Heart left ventricle (tissue), 16 donors: ENCODE measurements around the gene TMEM119. TPM values are rescaled to one million over a fixed set of nuclear protein-coding genes. Genes with fewer than 3 reads are reported as not detected.

Experiments
- ATAC-seq, 4 donors: fragments of 200-7000 bp; cut with Tn5 transposase; one replicate each; pipeline ENCODE4 v1.9.1; 2020 to 2022; ENCODE audit warnings: moderate library complexity in 4 of 4, mild to moderate bottlenecking in 3 of 4, moderate number of reproducible peaks in 1 of 4
- DNase-seq, 5 donors: peaks; one replicate each; pipeline ENCODE4 v3.0.0-alpha.2; 2020
- H3K27ac ChIP-seq, 12 donors: fragments of 200-600 bp; sonication (generic) in 4 of 12; one replicate each; pipeline versions ENCODE4 v1.5.0 to v1.8.0; 2016 to 2022; ENCODE audit warnings: mild to moderate bottlenecking in 2 of 12
- H3K27me3 ChIP-seq, 9 donors: fragments of 200-600 bp; sonication (generic) in 2 of 9; one replicate each; pipeline versions ENCODE4 v1.5.1 to v1.8.0; 2016 to 2022; ENCODE audit warnings: mild to moderate bottlenecking in 3 of 9
- H3K36me3 ChIP-seq, 9 donors: fragments of 200-600 bp; sonication (generic) in 2 of 9; one replicate each; pipeline versions ENCODE4 v1.5.0 to v1.8.0; 2018 to 2022; ENCODE audit warnings: mild to moderate bottlenecking in 2 of 9
- H3K4me1 ChIP-seq, 12 donors: fragments of 200-600 bp; sonication (generic) in 4 of 12; one replicate each; pipeline versions ENCODE4 v1.5.0 to v1.8.0; 2016 to 2022; ENCODE audit warnings: mild to moderate bottlenecking in 3 of 12
- H3K4me3 ChIP-seq, 12 donors: fragments of 200-600 bp; sonication (generic) in 4 of 12; one replicate each; pipeline versions ENCODE4 v1.5.0 to v1.8.0; 2017 to 2022; ENCODE audit warnings: mild to moderate bottlenecking in 9 of 12, moderate library complexity in 4 of 12
- H3K9me3 ChIP-seq, 12 donors: fragments of 200-600 bp; sonication (generic) in 4 of 12; one replicate each; pipeline versions ENCODE4 v1.5.0 to v1.8.0; 2016 to 2022; ENCODE audit warnings: mild to moderate bottlenecking in 1 of 12
- POLR2A ChIP-seq, 2 donors: fragments of 450-650 bp; IDR thresholded peaks; one replicate each; pipeline ENCODE4 v1.6.1; 2017; ENCODE audit warnings: antibody characterized with exemption in 2 of 2, mild to moderate bottlenecking in 2 of 2, moderate library complexity in 2 of 2
- WGBS, 4 donors: extraction: QIAGEN DNeasy Blood & Tissue Kit in 2 of 4; methylation state at CpG; one replicate each; pipeline versions ENCODE4 v1.1.5 to v1.1.7; 2013 to 2018; 5-methylcytosine and 5-hydroxymethylcytosine counted together
- intact Hi-C, 10 donors: fragments of 100-400 bp; cut with DNase I; formaldehyde crosslinking; loops; one replicate each; pipeline versions ENCODE4 v1.11.1 to v1.14.2; 2022
- polyA plus RNA-seq, 2 donors: library from polyadenylated mRNA; stranded (reverse); fragments of 200-250 nt; gene quantifications; one replicate each; pipeline ENCODE4 v1.2.3, GENCODE V29; 2013
- total RNA-seq, 9 donors: library from RNA; depleted of rRNA in 2 of 9; stranded (reverse); fragments of >200 nt in 2 of 9; fragmentation: NEBNext Ultra II Directional in 3 of 9; extraction: Animal tissue kit (Norgen Biotek cat#: 25700) in 3 of 9; gene quantifications; one replicate each; pipeline versions ENCODE4 v1.1.0 to v1.2.4, GENCODE V29; 2016 to 2023
- TF ChIP-seq, protein P1 (sequence below), 12 donors: fragments of 200-600 bp; sonication (generic) in 4 of 12; IDR thresholded peaks; one replicate each; pipeline versions ENCODE4 v1.5.0 to v1.8.0; 2018 to 2022; ENCODE audit warnings: antibody characterized with exemption in 12 of 12, mild to moderate bottlenecking in 5 of 12
- donor health status: ischemic (EF 13 %, LVEDD 7.1; RV severe dilation, severe dysfunction).
- donor health status: healthy with polysubstance abuse.
- donor health status: DM: no; HTN: yes; CAD: no.
- donor health status: DM: no; HTN: no; CAD: no.
- donor health status: ischemic (EF 25% LVEDD 6.9; RV normal size, moderate dysfunction).
- donor health status: ischemic (EF 25% LVEDD 5.7; RV mildly dilated, moderate dysfunction).
- donor health status: healthy.
- donor health status: DM: yes; HTN: yes; CAD: no.
- donor health status: ischemic (EF 35%, LVEDD 5.7; RV mildly dilated, moderate dysfunction).
- donor health status: nonischemic (EF 11% LVEDD 7.7; RV severe dilation, severe dysfunction).
- donor health status: DM: yes; HTN: yes; CAD: no.
- donor health status: PGD.
- donor health status: ischemic (EF 29% LVEDD 5.4; RV normal size, mild dysfunction).
- donor health status: nonischemic (EF 23%, LVEDD 6.1; RV moderate dilation, normal function).

The TMEM119 gene
- total and polyA plus RNA-seq, 11 donors, result 0.19 to 11.0 (median 2.2) TPM

DNA sequence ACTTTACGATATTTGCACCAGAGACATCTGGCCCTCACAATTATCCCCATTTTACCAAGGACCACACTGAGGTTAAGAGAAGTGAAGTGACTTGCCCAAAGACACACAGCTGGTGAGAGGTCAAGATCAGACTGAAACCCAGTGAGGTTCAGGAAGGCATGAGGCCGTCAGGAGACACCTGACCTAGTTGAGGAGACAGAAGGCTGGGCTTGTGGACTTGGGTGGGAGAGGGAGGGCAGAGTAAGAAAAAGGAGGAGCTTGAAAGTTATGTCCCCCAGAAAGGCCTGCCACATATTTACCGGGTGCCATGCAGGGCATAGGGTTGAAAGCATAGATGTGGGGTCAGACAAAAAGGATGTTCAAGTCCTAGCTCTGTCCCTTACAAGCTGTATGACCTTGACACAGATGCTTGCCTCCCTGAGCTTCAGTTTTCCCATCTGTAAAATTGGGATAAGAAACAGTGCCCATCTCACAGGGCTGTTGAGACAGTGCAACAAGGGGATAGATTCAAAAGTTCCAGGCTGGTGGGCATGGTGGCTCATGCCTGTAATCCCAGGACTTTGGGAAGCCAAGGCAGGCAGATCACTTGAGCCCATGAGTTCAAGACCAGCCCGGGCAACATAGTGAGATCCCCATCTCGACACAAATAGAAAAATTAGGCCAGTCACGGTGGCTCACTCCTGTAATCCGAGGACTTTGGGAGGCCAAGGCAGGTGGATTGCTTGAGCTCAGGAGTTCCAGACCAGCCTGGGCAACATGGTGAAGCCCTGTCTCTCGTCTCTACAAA is 29.4 kb upstream of the TMEM119 start:
- H3K9me3 ChIP-seq, result no peaks in the 10 kb centered on the region
- H3K36me3 ChIP-seq, result peaks cover 0 to 24% (median 0%) of the 10 kb centered on the region in 9 donors
- no peak for DNase-seq
- H3K4me3 ChIP-seq, result no peak overlapping the region
- TF ChIP-seq POLR2A (IDR thresholded peaks at IDR 0.05), result no peak
- TF ChIP-seq, protein P1, sequence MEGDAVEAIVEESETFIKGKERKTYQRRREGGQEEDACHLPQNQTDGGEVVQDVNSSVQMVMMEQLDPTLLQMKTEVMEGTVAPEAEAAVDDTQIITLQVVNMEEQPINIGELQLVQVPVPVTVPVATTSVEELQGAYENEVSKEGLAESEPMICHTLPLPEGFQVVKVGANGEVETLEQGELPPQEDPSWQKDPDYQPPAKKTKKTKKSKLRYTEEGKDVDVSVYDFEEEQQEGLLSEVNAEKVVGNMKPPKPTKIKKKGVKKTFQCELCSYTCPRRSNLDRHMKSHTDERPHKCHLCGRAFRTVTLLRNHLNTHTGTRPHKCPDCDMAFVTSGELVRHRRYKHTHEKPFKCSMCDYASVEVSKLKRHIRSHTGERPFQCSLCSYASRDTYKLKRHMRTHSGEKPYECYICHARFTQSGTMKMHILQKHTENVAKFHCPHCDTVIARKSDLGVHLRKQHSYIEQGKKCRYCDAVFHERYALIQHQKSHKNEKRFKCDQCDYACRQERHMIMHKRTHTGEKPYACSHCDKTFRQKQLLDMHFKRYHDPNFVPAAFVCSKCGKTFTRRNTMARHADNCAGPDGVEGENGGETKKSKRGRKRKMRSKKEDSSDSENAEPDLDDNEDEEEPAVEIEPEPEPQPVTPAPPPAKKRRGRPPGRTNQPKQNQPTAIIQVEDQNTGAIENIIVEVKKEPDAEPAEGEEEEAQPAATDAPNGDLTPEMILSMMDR (IDR thresholded peaks at IDR 0.05), result no peak
- no peaks in the 10 kb centered on the region for H3K27me3 ChIP-seq
- H3K4me1 ChIP-seq, result peaks cover 0 to 76% (median 8%) of the 10 kb centered on the region in 12 donors
- WGBS, 4 donors, result 89 to 94% (median 92%) methylated on average over 8 of the region's 8 CpGs
- intact Hi-C loops, result no loop called here
- no peak for ATAC-seq
- H3K27ac ChIP-seq, result peak overlapping the region in 1 of 12 donors; percentile 95

DNA sequence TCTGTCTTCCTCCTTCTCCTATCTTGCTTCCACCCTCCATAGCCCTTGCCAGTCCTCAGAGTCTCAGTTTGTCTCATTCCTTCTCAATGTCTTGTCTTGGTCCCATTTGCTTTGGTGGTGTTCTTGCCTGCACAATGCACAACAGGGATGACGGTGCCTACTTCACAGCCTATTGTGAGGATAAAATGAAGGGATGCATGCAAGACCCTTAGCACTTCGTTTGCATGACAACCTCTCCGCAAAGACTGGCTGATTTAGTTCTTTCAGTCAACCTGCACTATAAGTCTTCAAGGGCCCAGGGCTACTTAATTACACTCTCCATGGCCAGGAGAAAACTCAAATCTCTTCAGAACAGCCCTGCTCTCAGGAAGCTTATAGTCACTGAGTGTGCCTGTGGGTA is 27.3 kb upstream of the TMEM119 start:
- TF ChIP-seq, protein P1 (IDR thresholded peaks at IDR 0.05), result no peak
- TF ChIP-seq POLR2A (IDR thresholded peaks at IDR 0.05), result no peak
- Histone ChIP-seq H3K4me3 (no peak overlapping the region), H3K4me1 (peaks cover 0 to 82% (median 14%) of the 10 kb centered on the region in 12 donors), H3K27me3 (no peaks in the 10 kb centered on the region), H3K27ac (no peak overlapping the region), H3K9me3 (no peaks in the 10 kb centered on the region), H3K36me3 (peaks cover 0 to 31% (median 0%) of the 10 kb centered on the region in 9 donors)
- 80 to 91% (median 86%) methylated on average over 3 of the region's 3 CpGs for WGBS, 4 donors
- intact Hi-C loops, result no loop called here
- DNase-seq (no peak), ATAC-seq (no peak)

DNA sequence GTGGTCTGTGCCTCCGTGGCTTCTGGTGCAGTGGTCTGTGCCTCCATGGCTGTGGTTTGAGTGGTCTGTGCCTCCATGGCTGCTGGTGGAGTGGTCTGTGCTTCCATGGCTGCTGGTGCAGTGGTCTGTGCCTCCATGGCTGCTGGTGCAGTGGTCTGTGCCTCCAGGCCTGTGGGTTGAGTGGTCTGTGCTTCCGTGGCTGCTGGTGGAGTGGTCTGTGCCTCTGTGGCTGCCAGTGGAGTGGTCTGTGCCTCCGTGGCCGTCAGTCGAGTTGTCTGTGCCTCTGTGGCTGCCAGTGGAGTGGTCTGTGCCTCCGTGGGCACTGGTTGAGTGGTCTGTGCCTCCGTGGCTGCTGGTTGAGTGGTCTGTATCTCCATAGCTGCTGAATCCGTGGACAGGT is 25.7 kb upstream of the TMEM119 start:
- no peak for DNase-seq
- WGBS, 4 donors, result 89 to 98% (median 97%) methylated on average over 6 to 8 of the region's 8 CpGs

DNA sequence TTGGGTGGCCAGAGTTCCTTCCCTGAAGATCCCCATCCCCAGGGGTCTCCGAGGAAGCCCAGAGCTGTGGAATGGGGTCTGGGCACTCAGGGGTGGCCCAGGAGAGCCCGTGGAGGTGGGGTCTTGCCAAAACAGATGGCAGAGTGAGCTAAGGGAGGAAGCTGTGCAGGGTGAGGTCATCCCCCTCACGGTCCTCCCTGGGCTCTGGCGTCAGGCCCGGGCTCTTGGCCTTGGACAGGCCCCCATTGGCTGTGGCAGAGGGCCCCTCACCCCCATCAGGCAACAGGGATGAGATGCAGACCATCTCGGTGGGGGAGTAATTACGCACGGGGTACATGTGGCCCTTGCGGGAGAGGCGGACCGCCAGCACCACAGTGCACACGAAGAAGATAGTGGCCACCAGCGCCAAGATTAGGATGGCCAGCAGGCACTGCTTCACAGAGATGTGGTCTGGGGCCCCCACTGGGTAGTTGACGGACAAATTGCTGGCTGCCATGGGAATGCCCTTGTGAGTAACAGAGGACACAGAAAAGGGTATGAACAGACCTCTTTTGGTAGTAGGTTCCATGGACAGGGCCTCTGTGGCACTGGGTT is 25.1 kb upstream of the TMEM119 start:
- no peaks in the 10 kb centered on the region for H3K9me3 ChIP-seq
- TF ChIP-seq POLR2A (IDR thresholded peaks at IDR 0.05), result no peak
- TF ChIP-seq, protein P1 (IDR thresholded peaks at IDR 0.05), result no peak
- H3K27me3 ChIP-seq, result no peaks in the 10 kb centered on the region
- H3K4me1 ChIP-seq, result peaks cover 0 to 71% (median 10%) of the 10 kb centered on the region in 12 donors
- ATAC-seq (peak in 1 of 4 donors; percentile 17), DNase-seq (no peak)
- H3K4me3 ChIP-seq, result no peak overlapping the region
- WGBS, 4 donors, result 70 to 94% (median 74%) methylated on average over 9 to 14 of the region's 14 CpGs
- H3K27ac ChIP-seq, result peak overlapping the region in 8 of 12 donors; percentile 13 to 78 (median 40)
- intact Hi-C loops, result no loop called here
- H3K36me3 ChIP-seq, result peaks cover 0 to 31% (median 0%) of the 10 kb centered on the region in 9 donors

More for the DNA sequence above, 25.7 kb upstream of the TMEM119 start:
- intact Hi-C loops, result no loop called here
- no peak for ATAC-seq
- Histone ChIP-seq H3K36me3 (peaks cover 0 to 31% (median 0%) of the 10 kb centered on the region in 9 donors), H3K9me3 (no peaks in the 10 kb centered on the region), H3K4me3 (no peak overlapping the region), H3K27me3 (no peaks in the 10 kb centered on the region), H3K4me1 (peaks cover 0 to 70% (median 8%) of the 10 kb centered on the region in 12 donors), H3K27ac (no peak overlapping the region)
- TF ChIP-seq POLR2A (IDR thresholded peaks at IDR 0.05), result no peak
- TF ChIP-seq, protein P1 (IDR thresholded peaks at IDR 0.05), result no peak
